HG03039 (cell line): ENCODE results near the gene MTA2.

Experiments used
- ATAC-seq: cut with Tn5 transposase; IDR thresholded peaks from one replicate; pipeline ENCODE4 v1.9.1; 2021; ENCODE audit warnings: mild to moderate bottlenecking, moderate library complexity; ENCODE audit not compliant: unreplicated experiment

The MTA2 gene

DNA sequence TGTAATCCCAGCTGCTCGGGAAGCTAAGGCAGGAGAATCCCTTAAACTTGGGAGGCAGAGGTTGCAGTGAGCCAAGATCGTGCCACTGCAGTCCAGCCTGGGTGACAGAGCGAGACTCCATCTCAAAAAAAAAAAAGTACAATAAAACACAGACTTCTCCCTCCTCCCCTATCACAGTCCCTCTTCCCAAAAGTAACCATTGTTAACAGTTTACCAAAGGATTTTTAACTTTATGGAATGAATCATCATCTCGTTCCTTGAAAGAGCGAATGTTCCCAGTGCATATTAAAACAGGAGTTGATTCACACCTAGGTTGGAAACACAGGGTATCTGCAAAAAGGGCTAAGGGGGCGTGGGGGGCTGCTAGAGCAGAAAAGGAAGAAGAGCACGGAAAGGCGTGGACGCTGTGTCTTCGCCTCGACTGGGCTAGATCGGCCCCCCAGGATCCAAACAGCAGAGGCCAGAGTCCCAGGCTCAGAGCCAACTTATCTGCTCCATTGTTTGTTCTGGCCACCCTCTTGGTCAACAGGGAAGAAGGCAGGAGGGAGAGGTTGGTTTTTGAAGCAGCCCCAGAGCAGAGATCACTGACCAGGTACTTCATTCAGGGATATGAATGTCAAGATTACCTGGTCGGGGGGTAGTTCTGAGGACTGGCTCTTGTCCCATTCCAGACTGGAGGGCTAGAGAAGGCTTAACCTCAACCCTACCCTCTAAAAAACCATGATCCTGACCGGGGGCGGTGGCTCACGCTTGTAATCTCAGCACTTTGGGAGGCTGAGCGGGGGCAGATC lies 52.9 kb downstream of the MTA2 start:
- ATAC-seq: no peak

GRCh38 chr11:62547691-62548281 lies 53.9 kb downstream of the MTA2 start:
- ATAC-seq: no peak

- ATAC-seq: no peak
These were observed 54.6 kb downstream of the MTA2 start for GRCh38 chr11:62546929-62547625.

- ATAC-seq: no peak
These were observed 55.3 kb downstream of the MTA2 start, which contains the start of gene AHNAK for GRCh38 chr11:62546244-62546928. AHNAK (minus strand) TSS chr11:62546806; CDS start chr11:62536098, 10,708 bp downstream.

DNA sequence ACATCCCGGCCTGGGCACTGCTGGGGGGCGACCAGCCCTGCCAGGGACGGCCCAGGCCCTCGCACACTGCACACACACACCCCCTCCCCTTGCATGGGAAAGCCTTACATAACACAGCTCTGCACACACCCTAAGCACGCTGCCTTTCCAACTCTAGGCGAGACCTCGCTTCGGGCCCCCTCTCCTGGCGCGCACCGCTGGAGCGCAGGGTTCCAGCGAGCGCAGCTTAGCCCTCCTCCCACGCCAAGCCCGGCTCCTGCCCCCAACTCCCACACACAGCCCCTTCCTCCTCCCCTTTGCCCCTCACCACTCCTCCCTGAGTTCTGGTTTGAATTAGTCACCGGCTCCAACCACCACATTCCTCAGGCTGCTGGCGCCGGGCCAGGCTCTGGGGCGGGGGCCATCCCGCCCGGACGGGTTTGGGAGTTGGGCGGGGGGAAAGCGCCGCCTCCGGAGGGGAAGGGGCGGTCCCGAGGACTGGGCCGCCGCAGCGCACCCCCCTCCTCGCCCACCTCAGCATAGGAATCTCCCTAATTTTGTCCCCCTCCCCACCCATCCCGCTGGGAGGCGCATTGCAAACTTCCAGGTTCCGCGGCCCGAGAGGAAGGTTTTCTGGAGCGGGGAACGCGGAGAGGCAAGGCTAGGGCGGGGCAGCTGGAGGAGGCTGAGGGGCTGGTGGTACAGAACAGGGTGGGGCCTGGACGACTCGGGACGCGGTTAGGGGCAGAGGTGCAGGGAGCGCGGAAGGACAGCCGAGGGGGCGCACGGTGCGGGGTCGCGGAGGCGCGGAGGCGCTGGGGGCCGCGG lies 56.0 kb downstream of the MTA2 start:
- ATAC-seq: no peak

DNA sequence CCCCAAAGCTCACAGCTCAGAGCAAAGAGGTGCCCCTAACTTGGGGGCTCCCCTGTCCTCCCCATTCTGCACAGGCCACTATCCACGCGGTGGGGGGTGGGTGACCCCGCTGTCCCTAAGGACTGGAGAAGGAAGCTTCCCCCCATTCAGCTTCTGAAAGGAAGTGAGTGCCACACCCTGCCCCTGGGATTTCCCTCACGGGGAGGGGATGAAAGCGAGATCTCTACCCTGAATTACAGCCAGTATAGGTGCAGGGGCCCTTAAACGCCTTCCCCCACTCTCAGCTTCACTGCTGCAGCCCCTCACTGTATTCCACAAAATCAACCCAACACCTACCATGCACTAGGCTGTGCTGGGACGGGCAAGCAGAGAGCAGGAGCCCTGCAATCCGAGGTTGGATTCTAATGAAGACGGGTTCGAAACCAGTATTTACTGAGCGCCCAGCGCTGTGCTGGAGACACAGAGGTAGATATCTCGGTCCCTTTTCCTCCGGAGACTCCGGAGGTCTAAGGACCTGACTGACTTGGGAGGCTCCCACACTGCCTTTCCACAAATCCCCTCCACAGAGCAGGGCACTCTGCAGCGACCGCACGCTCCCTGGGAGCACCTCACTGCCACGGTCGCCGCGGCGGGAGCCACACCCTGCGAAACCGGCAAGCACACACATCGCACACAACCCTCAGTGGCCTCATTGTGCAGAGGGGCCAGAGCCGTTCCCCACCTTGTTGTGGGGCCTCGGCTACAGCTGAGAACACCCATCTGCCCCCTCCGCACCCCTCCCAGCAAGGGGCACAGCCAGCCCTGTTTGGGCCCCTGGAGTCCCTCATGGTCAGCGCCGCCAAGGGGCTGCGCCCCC lies 56.9 kb downstream of the MTA2 start:
- no peak for ATAC-seq

GRCh38 chr11:62543680-62544444 lies 57.8 kb downstream of the MTA2 start:
- no peak for ATAC-seq
